Endothelial cell of umbilical vein (primary cell): ENCODE data around the gene HYLS1. TPM values are rescaled to one million over a fixed set of nuclear protein-coding genes. Genes with fewer than 3 reads are reported as not detected.

Experiments
- BruUV-seq: library from RNA; stranded (reverse); fragments of 400-500 nt; replicated peaks from 2 replicates; lab custom pipeline; 2021; lab: Mats Ljungman, UMichigan
- CTCF ChIA-PET: fragments of 300-600, 350-600 bp; sonication (Branson Sonifier 250); formaldehyde crosslinking; loops from one replicate; lab custom pipeline; 2021; ENCODE audit warnings: antibody characterized with exemption, inconsistent platforms; lab: Charles Lee
- POLR2A ChIA-PET: fragments of 300-600, 350-600 bp; sonication (Branson Sonifier 250); formaldehyde crosslinking; loops from one replicate; lab custom pipeline; 2021; ENCODE audit warnings: antibody characterized with exemption, inconsistent platforms; lab: Charles Lee
- DNase-seq: peaks from one replicate; pipeline ENCODE4 v3.0.0-alpha.2; 2011; ENCODE audit warnings: low read depth, low spot score
- FAIRE-seq: peaks from 2 replicates; lab custom pipeline; 2011; peaks lifted over from hg19 to GRCh38; lab: Jason Lieb, UNC
- H2AFZ ChIP-seq: 2 replicates; pipeline ENCODE4 v1.6.0; 2012; ENCODE audit warnings: low read depth, low read length, control low read depth, inconsistent platforms
- H3K27ac ChIP-seq: 2 replicates; pipeline ENCODE4 v1.5.1; 2011; ENCODE audit warnings: low read depth, mild to moderate bottlenecking, control low read depth, low read length, moderate library complexity; ENCODE audit not compliant: insufficient read depth
- H3K27me3 ChIP-seq, 2 experiments: 2 replicates each; pipeline versions ENCODE4 v1.6.0 to v1.6.1; 2011; ENCODE audit warnings: low read length in 2 of 2, mixed read lengths in 1 of 2; ENCODE audit not compliant: control insufficient read depth in 2 of 2, insufficient read depth in 2 of 2
- H3K36me3 ChIP-seq, 2 experiments: 2 replicates in 1 of 2; 3 replicates in 1 of 2; pipeline ENCODE4 v1.5.1; 2011; ENCODE audit warnings: low read length in 2 of 2, mild to moderate bottlenecking in 1 of 2, moderate library complexity in 1 of 2; ENCODE audit not compliant: control insufficient read depth in 2 of 2, insufficient read depth in 2 of 2; ENCODE audit errors: extremely low read depth in 1 of 2
- H3K4me1 ChIP-seq: 3 replicates; pipeline ENCODE4 v1.5.1; 2011; ENCODE audit warnings: mild to moderate bottlenecking, low read length; ENCODE audit not compliant: control insufficient read depth, insufficient read depth; ENCODE audit errors: extremely low read depth
- H3K4me2 ChIP-seq: 2 replicates; pipeline ENCODE4 v1.6.1; 2011; ENCODE audit warnings: low read length, control low read depth, mixed read lengths; ENCODE audit not compliant: insufficient read depth
- H3K4me3 ChIP-seq, 3 experiments: fragments of 200-600 bp in 1 of 3; sonication (generic), shearing (Covaris generic) in 1 of 3; replicated peaks in 1 of 3; 2 replicates each; pipeline ENCODE4 v1.5.1; 2011 to 2016; ENCODE audit warnings: control low read depth in 3 of 3, low read length in 3 of 3, mild to moderate bottlenecking in 2 of 3, inconsistent platforms in 1 of 3, low read depth in 1 of 3, moderate library complexity in 1 of 3; ENCODE audit not compliant: insufficient read depth in 1 of 3
- H3K79me2 ChIP-seq: 2 replicates; pipeline ENCODE4 v1.6.0; 2012; ENCODE audit warnings: low read length, inconsistent platforms; ENCODE audit not compliant: control insufficient read depth, insufficient read depth
- H3K9ac ChIP-seq: replicated peaks from 2 replicates; pipeline ENCODE3; 2011; ENCODE audit warnings: low read length, control low read depth; ENCODE audit not compliant: insufficient read depth; ENCODE audit errors: extremely low read depth
- H3K9me1 ChIP-seq: replicated peaks from 3 replicates; pipeline ENCODE4 v1.6.0; 2011; ENCODE audit warnings: mild to moderate bottlenecking, low read length; ENCODE audit not compliant: control insufficient read depth, insufficient read depth; ENCODE audit errors: extremely low read depth
- H3K9me3 ChIP-seq: replicated peaks from 2 replicates; pipeline ENCODE4 v1.5.1; 2012; ENCODE audit warnings: low read length, inconsistent platforms; ENCODE audit not compliant: control insufficient read depth, insufficient read depth
- H4K20me1 ChIP-seq: replicated peaks from 2 replicates; pipeline ENCODE3; 2011; ENCODE audit warnings: mild to moderate bottlenecking, low read length; ENCODE audit not compliant: control insufficient read depth, insufficient read depth; ENCODE audit errors: extremely low read depth
- CTCF ChIP-seq, 2 donors: IDR thresholded peaks; 1 replicate in 1 of 2; 2 replicates in 1 of 2; pipeline ENCODE4 v1.5.1; 2011; ENCODE audit warnings: low read length in 2 of 2, mild to moderate bottlenecking in 2 of 2, moderate library complexity in 2 of 2, control low read depth in 1 of 2, inconsistent platforms in 1 of 2, low read depth in 1 of 2; ENCODE audit not compliant: insufficient read depth in 1 of 2; ENCODE audit errors: extremely low read depth in 1 of 2
- EZH2 ChIP-seq: IDR thresholded peaks from 2 replicates; pipeline ENCODE4 v1.6.1; 2012; ENCODE audit warnings: borderline replicate concordance, low read depth, mild to moderate bottlenecking, moderate library complexity, low read length, inconsistent platforms; ENCODE audit not compliant: severe bottlenecking
- FOS ChIP-seq: IDR thresholded peaks from 2 replicates; pipeline ENCODE4 v1.6.1; 2011; ENCODE audit warnings: mild to moderate bottlenecking, low read length, moderate library complexity, borderline replicate concordance; ENCODE audit not compliant: insufficient read depth
- GATA2 ChIP-seq: IDR thresholded peaks from 2 replicates; pipeline ENCODE4 v1.7.0; 2011; ENCODE audit warnings: low read depth, mild to moderate bottlenecking, moderate library complexity, mixed read lengths, low read length; ENCODE audit not compliant: insufficient read length, insufficient read depth
- JUN ChIP-seq: IDR thresholded peaks from 2 replicates; pipeline ENCODE4 v1.6.1; 2011; ENCODE audit warnings: borderline replicate concordance, low read depth; ENCODE audit not compliant: insufficient read length, insufficient read depth
- MAX ChIP-seq: IDR thresholded peaks from 2 replicates; pipeline ENCODE4 v1.6.1; 2011; ENCODE audit not compliant: insufficient read depth, insufficient read length
- MYC ChIP-seq: IDR thresholded peaks from one replicate; pipeline ENCODE4 v1.6.1; 2011; ENCODE audit warnings: mild to moderate bottlenecking, low read depth, low read length
- POLR2A ChIP-seq: IDR thresholded peaks from 2 replicates; pipeline ENCODE4 v1.6.1; 2012; ENCODE audit warnings: low read depth, mild to moderate bottlenecking, control low read depth, low read length
- POLR2AphosphoS5 ChIP-seq: IDR thresholded peaks from 2 replicates; pipeline ENCODE4 v1.6.1; 2012; ENCODE audit warnings: low read depth, mild to moderate bottlenecking, control low read depth, low read length, moderate library complexity; ENCODE audit not compliant: insufficient read depth
- dilution Hi-C: fragments of 300-500 bp; cut with MboI; formaldehyde crosslinking; loops from one replicate; pipeline ENCODE4 v1.15.0; 2019; ENCODE audit warnings: low sequenced_read_pairs; ENCODE audit not compliant: extremely low pct_ligation_motif_present
- intact Hi-C: fragments of 100-400 bp; cut with micrococcal nuclease; formaldehyde crosslinking; loops from one replicate; pipeline ENCODE4 v1.10.0; 2022
- polyA plus RNA-seq, 4 experiments: library from polyadenylated mRNA; depleted of rRNA in 3 of 4; stranded (reverse) in 3 of 4; unstranded in 1 of 4; fragments of >200 nt; gene quantifications; 2 replicates each; pipeline versions ENCODE4 v1.2.1 to v1.2.3, GENCODE V29; 2011 to 2012; ENCODE audit warnings: missing spikeins in 1 of 4
- total RNA-seq: library from RNA; stranded (reverse); gene quantifications from 2 replicates; pipeline ENCODE4 v1.2.3, GENCODE V29; 2021

HYLS1 gene
- total and polyA plus RNA-seq, 2 donors (not counting 3 experiments of a cell fraction or from before 2014, with no cell fraction given), result 4.7 to 12.6 TPM

GRCh38 chr11:125941267-125941618 lies 53.8 kb downstream of the HYLS1 start:
- H3K79me2 ChIP-seq, result no peaks in the 10 kb centered on the region
- H3K36me3 ChIP-seq, result no peaks in the 10 kb centered on the region
- no peak overlapping the region for H3K27ac ChIP-seq
- H4K20me1 ChIP-seq, result no peaks in the 10 kb centered on the region
- H3K9ac ChIP-seq, result no peak overlapping the region
- H3K9me1 ChIP-seq, result no peaks in the 10 kb centered on the region
- dilution Hi-C loops, result no loop called here
- H3K27me3 ChIP-seq, result no peaks in the 10 kb centered on the region
- no peak for TF ChIP-seq CTCF (IDR thresholded peaks at IDR 0.05; ENCODE audit: extremely low read depth in 1 of 2, insufficient read depth in 1 of 2, low read depth in 1 of 2, low read length in 2 of 2)
- DNase-seq, result no peak
- intact Hi-C loops, result loop anchor here (5.0 kb wide), 1 partner anchor 121 kb away; the partner anchor contains the start of gene CDON
- ChIA-PET CTCF (interaction anchor here (1.2 to 10.5 kb wide), 5 partner anchors 8 to 257 kb away, joined by 3 to 147 read pairs (median 11); partner anchors contain the start of gene CDON), POLR2A (interaction anchor here (0.7 kb wide), 1 partner anchor 155 kb away, joined by 3 read pairs; no protein-coding TSS in a partner anchor)
- no TSS peak for BruUV-seq
- H2AFZ ChIP-seq, result no peak overlapping the region
- H3K4me2 ChIP-seq, result no peak overlapping the region
- FAIRE-seq, result no peak
- H3K4me3 ChIP-seq, result no peak overlapping the region
- no peaks in the 10 kb centered on the region for H3K4me1 ChIP-seq
- no peaks in the 10 kb centered on the region for H3K9me3 ChIP-seq

GRCh38 chr11:125941619-125942611 lies 54.4 kb downstream of the HYLS1 start:
- TF ChIP-seq GATA2, result no peak
- no peak for TF ChIP-seq POLR2A
- no peak for TF ChIP-seq MYC
- peak; percentile 62 to 80 for TF ChIP-seq CTCF (IDR thresholded peaks at IDR 0.05; ENCODE audit: extremely low read depth in 1 of 2, insufficient read depth in 1 of 2, low read depth in 1 of 2, low read length in 2 of 2)
- TF ChIP-seq EZH2, result no peak
- TF ChIP-seq FOS, result no peak
- no peak for TF ChIP-seq JUN
- TF ChIP-seq MAX, result no peak
- TF ChIP-seq POLR2AphosphoS5, result no peak
- DNase-seq, result peak; percentile 21
- ChIA-PET CTCF (interaction anchor here (0.6 to 10.5 kb wide), 17 partner anchors 9 to 539 kb away, joined by 3 to 147 read pairs (median 4); partner anchors contain the start of gene CDON), POLR2A (no interaction called here)
- H3K79me2 ChIP-seq, result no peaks in the 10 kb centered on the region
- H3K9me1 ChIP-seq, result no peaks in the 10 kb centered on the region
- peak; percentile 48 for FAIRE-seq
- H3K27ac ChIP-seq, result no peak overlapping the region
- intact Hi-C loops (loop anchor here (1.0 to 5.0 kb wide), 2 partner anchors 120 to 252 kb away; partner anchors contain the start of gene CDON), dilution Hi-C loops (no loop called here)
- H3K9me3 ChIP-seq, result no peaks in the 10 kb centered on the region
- H4K20me1 ChIP-seq, result no peaks in the 10 kb centered on the region
- H3K27me3 ChIP-seq, result no peaks in the 10 kb centered on the region
- no peak overlapping the region for H3K9ac ChIP-seq
- no TSS peak for BruUV-seq
- H3K4me2 ChIP-seq, result no peak overlapping the region
- no peaks in the 10 kb centered on the region for H3K4me1 ChIP-seq
- H3K36me3 ChIP-seq, result no peaks in the 10 kb centered on the region
- no peak overlapping the region for H2AFZ ChIP-seq
- H3K4me3 ChIP-seq, result no peak overlapping the region
